Pulmonary artery endothelial cell (primary cell): ENCODE results near the gene TP53I3. TPM values are rescaled to one million over a fixed set of nuclear protein-coding genes. Genes with fewer than 3 reads are reported as not detected.
"Not testable (repeated sequence)": the region's sequence is repeated elsewhere in the genome, so short reads cannot be mapped to it uniquely, and the experiment has no call there.

Source experiments
- DNase-seq: peaks from one replicate; pipeline ENCODE4 v3.0.0-alpha.2; 2011; ENCODE audit warnings: low read depth, low spot score
- total RNA-seq: library from RNA; depleted of rRNA; stranded (reverse); fragments of >200 nt; gene quantifications from 2 replicates; pipeline ENCODE4 v1.2.3, GENCODE V29; 2014

The TP53I3 gene
- total RNA-seq, 1 donor from 2014 or later, result 75.2 TPM

GRCh38 chr2:24054366-24055010 lies 30.1 kb downstream of the TP53I3 start:
- no peak for DNase-seq

DNA sequence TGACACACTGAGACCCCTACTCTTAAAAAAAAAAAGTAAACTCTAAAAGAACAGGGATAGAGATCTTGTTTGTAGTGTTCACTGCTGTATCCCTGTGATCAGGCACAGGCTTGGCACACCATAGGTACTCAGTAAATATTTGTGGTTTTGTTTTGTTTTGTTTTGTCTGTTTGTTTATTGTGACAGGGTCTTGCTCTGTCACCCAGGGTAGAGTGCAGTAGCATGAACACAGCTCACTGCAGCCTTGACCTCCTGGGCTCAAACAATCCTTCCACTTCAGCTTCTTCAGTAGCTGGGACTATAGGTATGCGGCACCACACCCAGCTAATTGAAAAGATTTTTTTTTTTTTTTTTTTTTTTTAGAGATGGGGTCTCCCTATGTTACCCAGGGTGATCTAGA lies 31.7 kb downstream of the TP53I3 start:
- no peak for DNase-seq

- DNase-seq, result no peak
Observed at GRCh38 chr2:24051833-24052232, 32.8 kb downstream of the TP53I3 start.

- DNase-seq, result no peak
Observed at GRCh38 chr2:24050041-24050979, 34.3 kb downstream of the TP53I3 start.

DNA sequence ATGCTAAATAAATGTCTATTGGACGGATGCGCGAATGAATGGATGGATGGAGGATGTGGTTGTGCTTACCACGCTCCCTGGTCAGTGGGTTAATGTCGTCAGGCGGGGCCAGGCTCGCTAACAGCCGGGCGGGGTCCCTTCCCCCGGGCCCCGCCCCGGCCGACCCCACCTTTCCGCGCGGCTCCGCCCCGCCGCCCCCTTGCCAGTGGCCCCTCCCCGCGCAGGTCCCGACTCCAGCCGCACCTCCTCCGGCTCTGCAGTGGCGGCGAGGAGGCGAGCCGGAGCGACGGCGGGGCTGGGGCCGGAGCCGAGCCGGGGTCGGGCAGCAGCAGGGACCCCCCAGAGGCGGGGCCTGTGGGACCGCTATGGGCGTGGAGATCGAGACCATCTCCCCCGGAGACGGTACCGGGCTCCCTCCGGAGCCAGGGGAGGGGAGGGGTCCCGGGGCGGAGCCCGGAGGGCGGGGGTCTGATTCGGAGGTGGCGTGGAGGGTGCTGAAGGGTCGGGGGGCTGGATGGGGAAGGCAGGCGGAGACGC lies 35.1 kb downstream of the TP53I3 start, which contains the start of gene FKBP1B:
Gene FKBP1B, plus strand, starts transcription at position 257 of the 537 bp plus-strand sequence. Its CDS starts 109 bp downstream, at position 366.
- DNase-seq, result no peak

DNA sequence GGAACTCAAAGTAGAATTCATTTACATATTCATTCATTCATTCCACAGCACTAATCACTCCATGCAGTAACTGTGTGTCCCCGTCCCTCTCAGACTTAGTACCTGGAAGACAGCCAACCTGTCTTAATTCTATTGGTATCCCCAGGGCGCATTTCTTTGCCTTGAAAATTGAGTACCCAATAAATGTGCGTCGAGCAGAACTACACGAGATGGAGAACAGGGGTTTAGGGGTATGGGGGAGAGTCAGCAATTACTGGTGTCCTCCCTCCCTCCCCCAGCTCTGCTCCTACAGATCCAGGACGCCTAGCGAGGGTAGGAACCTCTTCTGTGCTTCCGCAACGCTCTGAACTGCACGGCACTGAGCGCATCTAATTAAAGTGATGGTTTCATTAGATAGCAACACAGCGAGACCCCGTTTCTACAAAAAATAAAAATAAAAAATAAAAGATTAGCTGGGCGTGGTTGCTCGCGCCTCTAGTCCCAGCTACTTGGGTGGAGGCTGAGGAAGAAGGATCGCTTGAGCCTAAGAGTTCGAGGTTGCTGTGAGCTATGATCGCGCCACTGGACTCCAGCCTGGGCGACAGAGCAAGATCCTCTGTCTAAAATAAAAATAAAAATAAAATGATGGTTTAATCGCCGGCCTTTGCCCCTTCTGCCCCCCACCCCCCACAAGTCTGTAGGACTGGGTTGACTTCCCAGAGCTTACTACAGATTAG lies 35.7 kb downstream of the TP53I3 start:
- DNase-seq, result no peak

- no peak for DNase-seq
Observed at GRCh38 chr2:24047703-24048033, 37.0 kb downstream of the TP53I3 start.

DNA sequence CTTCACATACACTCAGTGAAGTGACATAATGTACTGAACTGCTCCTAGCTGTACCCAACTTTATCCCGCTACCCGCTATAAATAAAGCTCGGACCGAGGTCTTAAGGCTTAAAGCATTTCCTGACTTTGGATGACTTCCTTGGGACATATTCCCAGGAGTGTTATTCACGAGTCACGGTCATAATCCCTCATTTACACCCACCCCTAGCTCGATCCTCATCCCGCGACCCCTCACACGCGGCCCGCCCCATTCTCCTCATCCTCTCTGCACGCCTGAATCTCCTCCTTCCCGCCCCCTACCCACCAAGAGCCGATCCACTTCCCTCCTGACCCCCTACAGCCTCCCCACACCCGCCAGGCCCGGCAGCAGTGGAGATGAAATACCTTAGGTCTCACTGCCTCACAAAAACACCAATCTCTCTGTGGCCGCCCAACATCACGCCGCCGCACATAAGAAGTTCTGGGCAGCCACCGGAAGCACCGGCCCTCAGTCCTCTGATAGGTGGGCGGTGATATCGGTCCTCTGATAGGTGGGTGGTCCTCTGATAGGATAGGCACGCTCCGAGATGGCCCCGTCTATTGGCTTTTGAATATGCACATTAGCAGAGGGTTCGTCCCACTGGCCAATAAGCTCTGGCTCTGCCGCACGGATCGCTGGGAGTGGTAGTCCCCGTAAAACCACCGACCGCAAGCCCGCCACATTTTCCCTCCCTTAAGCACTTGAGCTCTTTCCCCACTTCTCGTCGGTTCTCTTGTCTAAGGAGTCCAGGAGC lies 37.5 kb downstream of the TP53I3 start, which contains the start of gene WDCP:
Gene WDCP, minus strand, starts transcription at position 462 of the 773 bp plus-strand sequence. CDS start 7,897 bp downstream, outside the sequence.
- DNase-seq, result peak; percentile 97

GRCh38 chr2:24046599-24046929 lies 38.1 kb downstream of the TP53I3 start:
- DNase-seq, result no peak

DNA sequence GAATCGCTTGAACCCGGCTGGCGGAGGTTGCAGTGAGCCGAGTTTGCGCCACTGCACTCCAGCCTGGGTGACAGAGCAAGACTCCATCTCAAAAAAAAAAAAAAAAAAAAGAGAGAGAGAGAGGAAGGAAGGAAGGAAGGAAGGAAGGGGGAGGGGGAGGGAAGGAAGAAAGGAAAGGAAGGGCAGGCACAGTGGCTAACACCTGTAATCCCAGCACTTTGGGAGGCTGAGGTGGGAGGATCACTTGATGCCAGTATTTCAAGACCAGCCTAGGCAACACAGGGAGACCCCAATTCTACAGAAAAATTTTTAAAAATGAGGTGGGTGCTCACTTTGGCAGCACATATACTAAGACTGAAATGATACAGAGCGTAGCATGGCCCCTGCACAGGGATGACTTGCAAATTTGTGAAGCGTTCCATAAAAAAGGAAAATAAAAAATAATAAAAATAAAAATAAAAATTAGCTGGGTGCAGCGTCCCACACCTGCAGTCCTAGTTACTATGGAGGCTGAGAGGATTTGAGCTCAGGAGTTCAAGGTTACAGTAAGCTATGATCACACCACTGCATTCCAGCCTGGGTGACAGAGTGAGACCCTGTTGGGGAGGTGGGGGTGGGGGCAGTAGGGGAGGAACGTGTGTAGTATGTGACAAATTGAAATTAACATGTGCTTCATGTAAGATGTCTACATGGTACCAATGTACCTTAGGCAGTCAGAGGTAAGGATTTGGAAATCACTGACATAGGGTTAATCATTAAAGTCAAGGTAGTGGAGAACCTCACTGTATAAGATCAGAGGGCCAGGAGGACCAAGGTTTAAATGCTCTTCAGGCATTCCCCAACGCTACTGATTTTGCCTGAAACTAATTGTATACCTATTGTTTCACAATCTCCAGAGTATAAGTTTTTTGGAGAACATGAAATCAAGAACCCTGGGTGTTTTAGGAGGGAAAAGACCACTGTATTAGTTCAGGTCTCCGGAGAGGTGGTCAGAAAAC lies 38.8 kb downstream of the TP53I3 start:
- no peak for DNase-seq

DNA sequence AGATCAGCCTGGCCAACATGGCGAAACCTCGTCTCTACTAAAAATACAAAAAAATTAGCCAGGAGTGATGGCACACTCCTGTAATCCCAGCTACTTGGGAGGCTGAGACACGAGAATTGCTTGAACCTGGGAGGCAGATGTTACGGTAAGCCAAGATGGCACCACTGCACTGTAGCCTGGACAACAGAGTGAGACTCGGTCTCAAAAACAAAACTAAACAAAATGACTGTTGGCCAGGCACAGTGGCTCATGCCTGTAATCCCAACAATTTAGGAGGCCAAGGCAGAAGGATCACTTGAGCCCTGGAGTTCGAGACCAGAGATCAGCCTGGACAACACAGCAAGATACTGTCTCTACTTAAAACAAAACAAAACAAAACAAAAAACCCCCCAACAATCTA lies 41.5 kb downstream of the TP53I3 start:
- not testable (repeated sequence) for DNase-seq

GRCh38 chr2:24040511-24040910 lies 44.1 kb downstream of the TP53I3 start:
- no peak for DNase-seq

DNA sequence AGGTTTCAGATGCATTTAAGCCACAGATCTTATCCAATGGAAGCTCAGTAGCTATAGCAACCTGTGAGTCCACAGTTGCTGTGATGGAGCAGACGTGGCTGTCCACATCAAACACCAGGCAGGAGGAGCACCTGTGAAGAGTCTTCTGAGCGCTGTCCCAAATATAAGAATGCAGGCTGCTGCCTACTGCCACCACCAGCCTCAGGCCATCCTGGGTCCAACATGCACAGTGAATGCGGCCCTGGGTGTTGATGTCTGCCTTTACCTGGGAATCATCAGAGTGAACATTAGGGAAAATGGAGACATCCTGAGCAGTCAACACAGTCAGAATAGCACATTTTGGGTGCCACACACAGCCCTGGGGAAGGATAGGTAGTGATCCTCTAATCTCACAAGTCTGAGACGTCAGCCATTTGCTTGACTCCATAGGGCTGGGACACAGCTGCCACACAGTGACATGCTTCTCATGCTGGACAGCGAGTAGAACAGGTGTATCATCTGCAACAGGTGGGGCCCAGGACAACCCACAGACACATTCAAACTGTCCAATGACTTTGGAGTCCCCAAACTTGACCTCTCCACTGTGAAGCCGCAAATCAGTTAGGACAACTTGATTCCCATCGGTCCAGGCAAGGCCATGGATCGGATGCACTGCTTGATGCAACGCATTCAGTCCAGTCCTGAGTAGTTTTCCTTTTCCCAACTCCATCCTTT lies 45.7 kb downstream of the TP53I3 start:
- DNase-seq, result no peak

Other genes with a start within 250 kb of the TP53I3 start
- gene ATAD2B, start 157.7 kb downstream of the TP53I3 start, total RNA-seq, result 11.4 and 14.5 TPM in 2 replicates
- 8.7 and 11.7 TPM in 2 replicates for gene UBXN2A, start 144.4 kb downstream of the TP53I3 start, total RNA-seq
- 0.26 and 0.35 TPM in 2 replicates for gene MFSD2B, start 74.7 kb downstream of the TP53I3 start, total RNA-seq
- gene WDCP, start 37.4 kb downstream of the TP53I3 start, total RNA-seq, result 11.3 and 23.4 TPM in 2 replicates
- gene FKBP1B, start 35.1 kb downstream of the TP53I3 start, total RNA-seq, result 21.8 and 22.8 TPM in 2 replicates
- gene SF3B6, start 8.5 kb downstream of the TP53I3 start, total RNA-seq, result 179 and 232 TPM in 2 replicates
- 0.14 and 0.59 TPM in 2 replicates for gene PFN4, start 38.5 kb upstream of the TP53I3 start, total RNA-seq
- 4.1 and 5.8 TPM in 2 replicates for gene FAM228B, start 38.6 kb upstream of the TP53I3 start, total RNA-seq
- gene FAM228A, start 90.2 kb upstream of the TP53I3 start, total RNA-seq, result 0.14 and 0.46 TPM in 2 replicates